ENCODE measurements around the gene SET.
A peak's percentile ranks its signal among the peaks of the same experiment; 100 is the strongest.
"Not testable (repeated sequence)": the region's sequence is repeated elsewhere in the genome, so short reads cannot be mapped to it uniquely, and the experiment has no call there.

The SET gene, protein sequence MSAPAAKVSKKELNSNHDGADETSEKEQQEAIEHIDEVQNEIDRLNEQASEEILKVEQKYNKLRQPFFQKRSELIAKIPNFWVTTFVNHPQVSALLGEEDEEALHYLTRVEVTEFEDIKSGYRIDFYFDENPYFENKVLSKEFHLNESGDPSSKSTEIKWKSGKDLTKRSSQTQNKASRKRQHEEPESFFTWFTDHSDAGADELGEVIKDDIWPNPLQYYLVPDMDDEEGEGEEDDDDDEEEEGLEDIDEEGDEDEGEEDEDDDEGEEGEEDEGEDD

GRCh38 chr9:128688501-128689292, at the start of gene SET:
SET (plus strand) TSS chr9:128689222; CDS start chr9:128689583, 361 bp downstream.
- peak; percentile 99 for DNase-seq (ENCODE audit: low spot score)

GRCh38 chr9:128640603-128641002, 48.4 kb upstream of the SET start:
- no peak for DNase-seq (ENCODE audit: low spot score)

DNA sequence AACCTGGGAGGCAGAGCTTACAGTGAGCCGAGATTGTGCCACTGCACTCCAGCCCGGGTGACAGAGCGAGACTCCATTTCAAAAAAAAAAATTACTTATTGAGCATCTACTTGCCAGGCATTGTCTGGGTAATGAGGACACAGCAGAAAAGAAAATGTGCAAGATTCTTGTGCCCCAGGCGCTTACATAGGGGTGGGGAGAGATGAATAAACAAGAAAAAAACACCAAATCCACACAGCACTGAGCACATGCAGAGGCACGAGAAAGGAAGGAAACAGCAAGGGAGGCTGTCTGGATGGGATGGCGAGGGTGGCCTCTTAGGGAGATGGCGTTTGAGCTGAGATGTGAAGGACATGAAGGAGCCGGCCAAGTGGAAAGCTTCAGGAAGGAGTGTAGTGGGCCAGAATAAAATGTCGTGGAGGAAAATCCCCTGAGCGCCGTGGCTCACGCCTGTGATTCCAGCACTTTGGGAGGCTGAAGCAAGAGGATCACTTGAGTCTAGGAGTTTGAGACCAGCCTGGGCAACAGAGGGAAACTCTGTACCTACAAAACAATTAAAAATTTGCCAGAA, 46.3 kb upstream of the SET start:
- no peak for DNase-seq (ENCODE audit: low spot score)

- peak; percentile 68 for DNase-seq (ENCODE audit: low spot score)
These were observed 45.3 kb upstream of the SET start for GRCh38 chr9:128643519-128644300.

GRCh38 chr9:128648206-128648605, 40.8 kb upstream of the SET start:
- DNase-seq (ENCODE audit: low spot score) = not testable (repeated sequence)

GRCh38 chr9:128651798-128652197, 37.2 kb upstream of the SET start:
- no peak for DNase-seq (ENCODE audit: low spot score)

DNA sequence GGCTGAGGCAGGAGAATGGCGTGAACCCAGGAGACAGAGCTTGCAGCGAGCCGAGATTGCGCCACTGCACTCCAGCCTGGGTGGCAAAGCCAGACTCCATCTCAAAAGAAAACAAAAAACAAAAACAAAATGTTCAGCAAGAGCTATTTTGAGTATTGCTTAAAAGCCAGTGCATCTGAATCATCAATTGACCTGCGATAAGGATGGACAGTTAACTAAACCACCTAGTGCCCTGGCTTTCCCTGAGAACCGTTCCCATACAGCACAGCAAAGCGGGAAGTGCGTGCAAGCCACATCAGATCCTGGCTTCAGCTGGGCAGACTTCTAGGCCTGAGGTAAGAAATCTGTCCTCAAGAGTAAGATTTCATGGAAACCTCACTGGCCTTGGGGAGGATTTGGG, 35.1 kb upstream of the SET start:
- no peak for DNase-seq (ENCODE audit: low spot score)

DNA sequence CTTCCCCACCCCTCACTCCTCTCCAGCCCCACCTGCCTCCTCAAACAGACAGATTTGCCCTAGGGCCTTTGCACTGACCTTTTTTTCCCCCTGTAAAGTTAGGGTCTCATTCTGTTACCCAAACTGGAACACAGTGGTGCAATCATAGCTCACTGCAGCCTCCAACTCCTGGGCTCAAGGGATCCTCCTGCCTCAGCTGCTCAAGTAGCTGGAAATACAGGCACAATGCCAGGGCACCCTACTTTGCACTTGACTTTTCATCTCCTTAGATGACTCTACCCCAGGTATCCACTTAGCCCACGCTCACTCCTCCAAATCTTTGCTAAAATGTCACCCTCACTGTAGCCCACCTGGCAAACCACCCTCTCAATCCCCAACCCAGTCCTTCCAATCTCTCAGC, 34.5 kb upstream of the SET start:
- no peak for DNase-seq (ENCODE audit: low spot score)

- peak; percentile 95 for DNase-seq (ENCODE audit: low spot score)
These were observed 32.3 kb upstream of the SET start, which contains the start of gene DYNC2I2 for GRCh38 chr9:128656416-128657343. DYNC2I2 (minus strand) TSS chr9:128656847; CDS start chr9:128656726, 121 bp downstream.

DNA sequence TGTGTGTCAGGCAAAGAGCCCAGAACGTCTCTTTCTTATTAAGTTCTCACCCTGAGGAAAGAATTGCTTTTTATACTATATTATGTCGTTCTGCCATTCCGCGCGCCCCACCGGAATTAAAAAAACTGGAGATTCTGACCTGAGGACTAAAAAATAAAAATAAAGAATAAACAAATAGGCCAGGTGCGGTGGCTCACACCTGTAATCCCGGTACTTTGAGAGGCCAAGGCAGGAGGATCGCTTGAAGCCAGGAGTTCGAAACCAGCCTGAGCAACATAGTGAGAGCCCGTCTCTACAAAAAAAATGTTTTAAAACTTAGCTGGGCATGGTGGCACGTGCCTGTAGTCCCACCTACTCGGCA, 31.7 kb upstream of the SET start:
- no peak for DNase-seq (ENCODE audit: low spot score)

- DNase-seq (ENCODE audit: low spot score) = no peak
These were observed 31.2 kb upstream of the SET start for GRCh38 chr9:128657796-128658195.

DNA sequence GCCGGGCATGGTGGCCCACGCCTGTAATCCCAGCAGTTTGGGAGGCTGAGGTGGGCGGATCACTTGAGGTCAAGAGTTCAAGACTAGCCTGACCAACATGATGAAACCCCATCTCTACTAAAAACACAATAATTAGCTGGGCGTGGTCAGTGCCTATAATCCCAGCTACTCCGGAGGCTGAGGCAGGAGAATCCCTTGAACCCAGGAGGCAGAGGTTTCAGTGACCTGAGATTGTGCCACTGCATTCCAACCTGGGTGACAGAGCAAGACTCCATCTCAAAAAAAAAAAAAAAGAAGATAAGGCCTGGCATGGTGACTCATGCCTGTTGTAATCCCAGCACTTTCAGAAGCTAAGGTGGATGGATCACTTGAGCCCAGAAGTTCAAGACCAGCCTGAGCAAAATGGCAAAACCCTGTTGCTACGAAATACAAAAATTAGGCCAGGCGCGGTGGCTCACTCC, 22.5 kb upstream of the SET start:
- DNase-seq (ENCODE audit: low spot score) = not testable (repeated sequence)

GRCh38 chr9:128669786-128670185, 19.2 kb upstream of the SET start:
- DNase-seq (ENCODE audit: low spot score) = no peak

- no peak for DNase-seq (ENCODE audit: low spot score)
These were observed 13.6 kb upstream of the SET start for GRCh38 chr9:128675382-128675781.

- DNase-seq (ENCODE audit: low spot score) = no peak
These were observed 11.2 kb upstream of the SET start for GRCh38 chr9:128677794-128678193.

DNA sequence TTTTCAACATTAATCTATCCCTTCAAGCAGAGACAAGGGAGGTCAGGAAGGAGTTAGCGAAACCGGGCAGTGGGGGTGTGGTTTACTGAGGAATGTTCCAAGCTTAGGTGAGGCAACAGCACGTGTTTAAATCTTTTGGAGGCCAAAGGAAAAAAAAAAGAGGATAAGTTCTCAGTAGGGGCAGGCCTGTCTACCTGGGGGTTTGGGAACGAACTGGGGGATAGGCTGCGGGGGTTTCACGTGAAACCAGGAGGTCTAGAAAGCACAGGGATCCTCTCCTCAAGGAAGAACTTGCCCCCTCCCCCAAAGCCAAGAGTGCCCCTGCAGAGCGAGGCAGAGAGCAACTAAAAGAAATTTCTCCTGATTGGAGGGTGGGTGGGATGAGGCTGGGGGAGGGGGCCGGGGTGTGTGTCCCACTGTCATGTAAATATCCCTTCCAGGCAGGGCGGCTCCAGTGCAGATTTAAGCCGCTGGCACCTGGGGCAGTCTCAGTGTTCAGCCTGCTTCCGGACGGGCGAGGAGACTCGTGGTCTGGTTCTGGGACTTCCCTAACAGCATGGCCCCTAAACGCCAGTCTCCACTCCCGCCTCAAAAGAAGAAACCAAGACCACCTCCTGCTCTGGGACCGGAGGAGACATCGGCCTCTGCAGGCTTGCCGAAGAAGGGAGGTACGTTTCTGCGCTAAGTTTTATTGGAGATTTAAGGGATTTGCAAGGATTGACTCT, 5.5 kb upstream of the SET start:
- DNase-seq (ENCODE audit: low spot score) = no peak

- DNase-seq (ENCODE audit: low spot score) = no peak
These were observed 5.0 kb upstream of the SET start for GRCh38 chr9:128684065-128684324.

- DNase-seq (ENCODE audit: low spot score) = peak; percentile 80
These were observed 4.5 kb upstream of the SET start for GRCh38 chr9:128684325-128685199.

GRCh38 chr9:128685636-128686489, 3.2 kb upstream of the SET start:
- DNase-seq (ENCODE audit: low spot score) = no peak
